Central memory CD4-positive, alpha-beta T cell (primary cell): Measurements from ENCODE around the gene TXLNB.
"Not testable (repeated sequence)": the region's sequence is repeated elsewhere in the genome, so short reads cannot be mapped to it uniquely, and the experiment has no call there.

Experiments used
- DNase-seq: peaks from one replicate; pipeline ENCODE4 v3.0.0; 2022

The TXLNB gene

GRCh38 chr6:139265512-139266190 is 26.1 kb downstream of the TXLNB start:
- DNase-seq: no peak

GRCh38 chr6:139262519-139263300 is 29.1 kb downstream of the TXLNB start:
- DNase-seq: peak; percentile 55

GRCh38 chr6:139257821-139258398 is 33.9 kb downstream of the TXLNB start:
- no peak for DNase-seq

GRCh38 chr6:139257291-139257690 is 34.5 kb downstream of the TXLNB start:
- DNase-seq: no peak

- DNase-seq: no peak
These were observed 35.7 kb downstream of the TXLNB start for GRCh38 chr6:139256087-139256486.

- DNase-seq: no peak
These were observed 37.6 kb downstream of the TXLNB start for GRCh38 chr6:139254196-139254595.

GRCh38 chr6:139253656-139254055 is 38.1 kb downstream of the TXLNB start:
- no peak for DNase-seq

GRCh38 chr6:139251691-139252390 is 40.0 kb downstream of the TXLNB start:
- DNase-seq: no peak

GRCh38 chr6:139251045-139251690 is 40.6 kb downstream of the TXLNB start:
- no peak for DNase-seq

GRCh38 chr6:139250296-139251044 is 41.3 kb downstream of the TXLNB start:
- DNase-seq: peak; percentile 48

GRCh38 chr6:139249395-139249794 is 42.4 kb downstream of the TXLNB start:
- DNase-seq: no peak

GRCh38 chr6:139248911-139249310 is 42.9 kb downstream of the TXLNB start:
- DNase-seq: no peak

GRCh38 chr6:139247618-139248017 is 44.2 kb downstream of the TXLNB start:
- DNase-seq: no peak

GRCh38 chr6:139243536-139243935 is 48.3 kb downstream of the TXLNB start:
- no peak for DNase-seq

- no peak for DNase-seq
These were observed 49.1 kb downstream of the TXLNB start for GRCh38 chr6:139242457-139243240.

- DNase-seq: no peak
These were observed 51.4 kb downstream of the TXLNB start for GRCh38 chr6:139240161-139241010.

- DNase-seq: no peak
These were observed 52.7 kb downstream of the TXLNB start for GRCh38 chr6:139239064-139239463.

GRCh38 chr6:139236105-139236504 is 55.7 kb downstream of the TXLNB start:
- no peak for DNase-seq

GRCh38 chr6:139235661-139236060 is 56.1 kb downstream of the TXLNB start:
- DNase-seq: no peak

- DNase-seq: not testable (repeated sequence)
These were observed 57.6 kb downstream of the TXLNB start for GRCh38 chr6:139234193-139234592.
